Measurements from ENCODE around the gene HP1BP3. TPM values are rescaled to one million over a fixed set of nuclear protein-coding genes. Genes with fewer than 3 reads are reported as not detected.

Gene HP1BP3
- total RNA-seq: 155 and 205 TPM in 2 replicates

GRCh38 chr1:20787029-20787839, at the start of gene HP1BP3:
Gene HP1BP3, minus strand, starts transcription at chr1:20787307. Its CDS starts 6,867 bp downstream, at chr1:20780440.

GRCh38 chr1:20732588-20733359, 54.3 kb downstream of the HP1BP3 start, which contains the start of gene SH2D5:
Gene SH2D5, minus strand, starts transcription at chr1:20732703. Its CDS starts 4,659 bp downstream, at chr1:20728044.

GRCh38 chr1:20717452-20718342, 69.4 kb downstream of the HP1BP3 start, which contains the start of gene KIF17:
Gene KIF17, minus strand, starts transcription at chr1:20718007. Its CDS starts 301 bp downstream, at chr1:20717706.

Other genes starting within 250 kb of the HP1BP3 start
- not detected in 2 replicates for gene FAM43B, start 234.7 kb downstream of the HP1BP3 start, total RNA-seq
- gene CDA, start 198.2 kb downstream of the HP1BP3 start, total RNA-seq: 0.68 and 0.71 TPM in 2 replicates
- gene PINK1, start 153.8 kb downstream of the HP1BP3 start, total RNA-seq: 50.2 and 60.7 TPM in 2 replicates
- gene DDOST, start 125.9 kb downstream of the HP1BP3 start, total RNA-seq: 236 and 441 TPM in 2 replicates
- gene KIF17, start 69.3 kb downstream of the HP1BP3 start, total RNA-seq: 1.7 and 2.1 TPM in 2 replicates
- gene SH2D5, start 54.6 kb downstream of the HP1BP3 start, total RNA-seq: 39.8 and 51.6 TPM in 2 replicates